NB4 (cell line): Measurements from ENCODE around the gene CIC.

Source experiments
- CTCF ChIP-seq: IDR thresholded peaks from one replicate; pipeline ENCODE4 v1.5.1; 2012; ENCODE audit warnings: low read depth, low read length
- MAX ChIP-seq: IDR thresholded peaks from 2 replicates; pipeline ENCODE4 v1.6.1; 2011; ENCODE audit warnings: low read depth, low read length
- MYC ChIP-seq: IDR thresholded peaks from 2 replicates; pipeline ENCODE4 v1.6.1; 2011; ENCODE audit warnings: low read depth, low read length
- POLR2A ChIP-seq: IDR thresholded peaks from 2 replicates; pipeline ENCODE4 v1.6.1; 2011; ENCODE audit warnings: mild to moderate bottlenecking; ENCODE audit not compliant: insufficient read length; ENCODE audit errors: extremely low read depth

- TF ChIP-seq MAX = peak; percentile 93
- TF ChIP-seq CTCF = no peak
- peak; percentile 25 for TF ChIP-seq POLR2A
- TF ChIP-seq MYC = no peak; the same call in 1 of the 2 replicates
These were observed 829 bp upstream of the CIC start for GRCh38 chr19:42268142-42268703.
